Dendritic cell treated with granulocyte-macrophage colony-stimulating factor and Interleukin-4, amounts not matched to agents 40 ng/mL and 50 ng/mL, for 4 days (primary cell): Measurements from ENCODE around the gene RYR2.

Experiments used
- H3K27ac Mint-ChIP-seq: one replicate; pipeline ENCODE4 v1.8.0; 2022; ENCODE audit warnings: mild to moderate bottlenecking, mixed read lengths
- H3K27me3 Mint-ChIP-seq: one replicate; pipeline ENCODE4 v1.8.0; 2022; ENCODE audit warnings: mild to moderate bottlenecking, mixed read lengths
- H3K36me3 Mint-ChIP-seq: one replicate; pipeline ENCODE4 v1.8.0; 2022; ENCODE audit warnings: low read depth, mixed read lengths
- H3K4me1 Mint-ChIP-seq: one replicate; pipeline ENCODE4 v1.8.0; 2022; ENCODE audit warnings: low read depth, mixed read lengths
- H3K4me3 Mint-ChIP-seq: one replicate; pipeline ENCODE4 v1.8.0; 2022; ENCODE audit warnings: mild to moderate bottlenecking, moderate library complexity, mixed read lengths
- H3K9me3 Mint-ChIP-seq: one replicate; pipeline ENCODE4 v1.8.0; 2022; ENCODE audit warnings: mixed read lengths
- intact Hi-C: fragments of 100-400 bp; cut with micrococcal nuclease; formaldehyde crosslinking; loops from one replicate; pipeline ENCODE4 v1.15.0; 2022

RYR2 gene

DNA sequence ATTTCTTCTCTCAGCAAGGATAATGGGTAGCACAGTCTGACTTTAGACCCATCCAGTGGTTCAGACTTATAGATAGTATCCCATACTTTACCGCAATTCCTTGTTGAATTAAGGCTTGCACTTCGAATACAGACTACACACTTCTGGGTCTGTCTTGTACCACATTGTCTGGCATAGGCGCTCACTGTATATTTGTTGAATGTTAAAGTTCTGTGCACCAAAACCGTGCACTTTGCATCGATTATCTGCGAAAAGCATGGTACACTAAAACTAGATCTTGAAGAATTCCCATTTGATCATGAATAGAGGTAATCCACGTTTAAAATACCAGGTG is 556 bp upstream of the RYR2 start:
- intact Hi-C loops = no loop called here
- no peaks in the 10 kb centered on the region for H3K9me3 Mint-ChIP-seq
- H3K4me3 Mint-ChIP-seq = no peak overlapping the region
- H3K36me3 Mint-ChIP-seq = no peaks in the 10 kb centered on the region
- peaks cover 46% of the 10 kb centered on the region for H3K27me3 Mint-ChIP-seq
- no peaks in the 10 kb centered on the region for H3K4me1 Mint-ChIP-seq
- H3K27ac Mint-ChIP-seq = no peak overlapping the region

DNA sequence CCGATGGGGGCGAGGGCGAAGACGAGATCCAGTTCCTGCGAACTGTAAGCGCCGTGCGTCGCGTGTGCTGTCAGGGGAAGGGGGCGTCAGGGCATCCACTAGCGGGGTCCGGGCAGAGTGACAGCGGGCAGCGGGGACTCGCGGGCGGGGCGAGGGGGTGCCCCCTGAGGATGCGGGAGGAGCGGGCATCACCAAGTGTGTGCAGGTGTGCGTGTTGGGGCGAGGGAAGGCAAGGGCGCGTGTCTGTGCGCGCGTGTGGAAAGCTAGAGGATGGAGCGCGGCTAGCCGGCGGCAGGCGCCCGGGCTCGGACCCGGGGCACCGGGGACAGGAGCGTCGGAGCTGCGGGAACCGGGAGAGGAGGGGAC is 525 bp downstream of the RYR2 start:
- Mint-ChIP-seq H3K36me3 (no peaks in the 10 kb centered on the region), H3K9me3 (no peaks in the 10 kb centered on the region), H3K27ac (no peak overlapping the region), H3K27me3 (peaks cover 46% of the 10 kb centered on the region), H3K4me3 (no peak overlapping the region), H3K4me1 (no peaks in the 10 kb centered on the region)
- intact Hi-C loops = no loop called here

DNA sequence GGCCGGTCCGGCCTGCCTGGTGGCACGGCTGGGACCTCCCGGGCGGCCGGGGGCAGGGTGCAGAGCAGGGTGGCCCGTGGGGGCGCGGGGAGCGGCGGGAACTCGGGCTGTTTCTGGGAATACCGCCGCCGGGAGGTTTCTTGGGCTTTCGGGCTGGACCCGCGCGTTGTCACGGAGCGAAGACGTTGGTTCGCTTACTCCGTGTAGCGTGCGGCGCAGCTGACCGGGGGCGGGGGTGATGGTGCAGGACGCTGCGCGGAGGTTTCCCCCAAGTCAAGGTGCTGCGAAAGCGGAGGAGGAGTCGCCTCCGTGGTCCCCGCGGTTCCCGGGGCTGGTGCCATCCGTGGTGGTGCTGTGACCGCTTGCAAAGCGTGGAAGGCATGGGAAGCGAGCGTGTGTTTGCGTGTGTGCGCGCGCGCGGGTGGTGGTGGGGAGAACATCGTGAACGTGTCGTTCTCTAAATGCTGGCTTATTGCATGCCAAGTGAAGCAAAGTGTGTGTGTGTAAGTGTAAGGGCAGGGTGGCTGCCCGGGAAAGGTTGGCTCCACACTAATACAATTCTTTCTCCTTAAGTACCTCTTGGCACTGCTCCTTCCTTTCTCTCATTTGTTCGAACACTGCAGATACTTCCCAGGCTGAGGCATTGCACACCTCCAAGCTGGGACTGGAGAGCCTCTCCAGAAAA is 1.1 kb downstream of the RYR2 start:
- Mint-ChIP-seq H3K9me3 (no peaks in the 10 kb centered on the region), H3K27me3 (peaks cover 46% of the 10 kb centered on the region), H3K27ac (no peak overlapping the region), H3K4me1 (no peaks in the 10 kb centered on the region), H3K4me3 (no peak overlapping the region), H3K36me3 (no peaks in the 10 kb centered on the region)
- intact Hi-C loops = no loop called here

DNA sequence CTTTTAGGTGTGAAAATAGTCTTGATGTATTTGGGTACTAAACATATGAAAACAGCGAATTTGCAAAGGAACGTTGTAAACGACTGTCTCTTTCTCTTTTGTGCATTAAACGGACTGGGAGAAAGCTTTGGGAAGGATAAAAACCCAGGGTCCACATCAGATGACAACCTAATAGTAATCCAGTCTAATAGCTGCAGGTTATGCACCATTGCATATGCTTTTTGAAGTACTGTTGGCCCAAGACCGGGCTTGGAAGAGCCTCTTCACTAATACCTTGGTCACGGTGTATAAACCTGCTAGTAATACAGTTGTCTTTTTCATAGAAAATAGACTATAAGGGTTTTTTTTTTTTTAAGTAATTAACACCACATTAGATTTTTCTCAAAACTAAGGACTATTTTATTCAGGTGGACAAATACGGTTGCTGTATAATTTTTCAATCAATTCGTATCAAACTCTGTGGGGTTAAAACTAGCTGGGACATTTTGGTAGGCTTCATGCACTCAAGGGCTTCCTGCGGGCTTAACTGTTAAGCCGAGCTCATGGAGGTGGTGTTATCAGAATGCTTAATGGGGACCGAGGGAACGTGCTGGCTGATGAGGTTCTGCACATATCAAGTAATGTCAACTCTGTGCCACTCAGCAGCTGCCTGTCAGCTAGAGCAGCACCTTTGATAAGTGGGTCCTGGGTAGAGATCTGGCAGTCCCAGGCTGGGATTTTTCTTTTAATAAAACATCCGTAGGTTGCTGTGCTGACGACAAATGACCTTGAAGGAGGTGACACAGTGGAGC is 2.1 kb downstream of the RYR2 start:
- Mint-ChIP-seq H3K36me3 (no peaks in the 10 kb centered on the region), H3K27me3 (peaks cover 43% of the 10 kb centered on the region), H3K4me3 (no peak overlapping the region), H3K27ac (no peak overlapping the region), H3K4me1 (no peaks in the 10 kb centered on the region), H3K9me3 (no peaks in the 10 kb centered on the region)
- intact Hi-C loops = no loop called here

DNA sequence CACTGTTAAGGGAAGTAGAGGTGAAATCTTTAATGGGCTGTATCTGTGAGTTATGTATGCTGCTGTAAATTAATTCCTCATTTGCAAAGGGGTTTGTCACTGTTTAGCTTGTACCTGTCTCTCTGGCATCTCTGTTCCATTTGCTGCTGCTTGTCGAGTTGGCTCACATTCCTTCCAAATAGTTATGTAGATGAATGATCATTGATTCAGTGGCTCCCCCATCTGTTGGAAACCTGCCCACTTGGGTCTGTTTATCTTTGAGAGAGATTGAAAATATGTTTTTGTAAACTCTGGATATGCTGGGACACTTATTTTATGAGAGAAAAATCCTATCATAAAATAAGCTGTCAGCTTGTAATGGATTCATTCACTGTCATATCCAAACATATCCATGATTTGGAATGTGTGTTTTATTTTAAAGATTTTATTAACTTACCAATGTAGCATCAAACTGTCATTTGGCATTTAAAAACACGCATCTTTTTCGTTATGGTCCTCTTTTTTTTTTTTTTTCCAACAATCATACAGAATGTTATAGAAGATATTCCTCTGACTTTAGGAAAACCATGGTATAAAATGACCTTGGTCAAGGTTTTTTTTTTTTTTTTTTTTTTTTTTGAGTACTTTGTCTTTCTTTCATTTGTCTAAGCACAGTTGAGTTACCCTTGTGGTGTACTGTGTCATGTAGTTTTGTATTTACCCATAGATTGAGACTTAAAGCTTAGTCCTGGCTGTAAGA is 3.5 kb downstream of the RYR2 start:
- Mint-ChIP-seq H3K27ac (no peak overlapping the region), H3K4me1 (no peaks in the 10 kb centered on the region), H3K27me3 (peaks cover 42% of the 10 kb centered on the region), H3K9me3 (no peaks in the 10 kb centered on the region), H3K4me3 (no peak overlapping the region), H3K36me3 (no peaks in the 10 kb centered on the region)
- intact Hi-C loops = no loop called here

DNA sequence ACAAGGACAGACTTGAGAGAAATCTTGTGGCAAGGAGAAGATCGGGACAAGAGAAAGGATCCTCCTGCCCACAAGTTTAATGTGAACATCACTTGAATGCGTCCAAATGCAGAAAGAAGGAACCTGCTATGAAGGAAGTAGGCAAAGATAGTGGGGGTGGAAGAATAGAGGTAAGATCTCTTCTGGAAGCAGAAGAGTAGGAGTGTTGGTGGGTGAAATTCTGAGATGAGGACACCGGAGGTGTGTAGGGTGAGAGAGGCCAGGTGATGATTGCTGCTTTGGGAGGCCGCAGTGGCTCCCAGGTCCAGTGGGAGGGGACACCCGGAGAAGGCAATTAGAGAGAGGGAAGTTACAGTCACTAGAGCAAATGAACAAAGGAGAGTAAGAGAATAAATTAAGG is 6.8 kb downstream of the RYR2 start:
- Mint-ChIP-seq H3K4me3 (no peak overlapping the region), H3K4me1 (no peaks in the 10 kb centered on the region), H3K27ac (no peak overlapping the region), H3K27me3 (peaks cover 15% of the 10 kb centered on the region), H3K36me3 (no peaks in the 10 kb centered on the region), H3K9me3 (no peaks in the 10 kb centered on the region)
- intact Hi-C loops = no loop called here

DNA sequence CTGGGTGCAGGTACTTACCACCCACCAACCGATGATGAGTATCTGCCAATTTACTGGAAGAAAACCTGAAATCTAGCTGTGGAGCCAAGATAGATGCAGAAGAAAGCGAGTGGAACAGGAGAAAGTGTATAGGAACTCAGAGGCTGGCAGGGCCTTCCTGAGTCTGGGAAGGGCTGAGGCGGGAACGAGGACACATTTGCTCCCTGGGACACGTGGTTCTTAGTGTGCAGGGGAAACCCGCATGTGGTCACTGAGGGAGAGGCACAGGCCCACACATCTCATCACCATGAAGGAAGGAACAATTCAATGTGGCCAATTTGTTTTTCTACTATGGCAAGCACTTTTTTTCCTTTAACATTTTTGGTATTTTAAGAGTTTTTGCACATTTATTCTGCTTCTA is 8.2 kb downstream of the RYR2 start:
- intact Hi-C loops = no loop called here
- Mint-ChIP-seq H3K9me3 (no peaks in the 10 kb centered on the region), H3K4me1 (no peaks in the 10 kb centered on the region), H3K27ac (no peak overlapping the region), H3K27me3 (peaks cover 4% of the 10 kb centered on the region), H3K36me3 (no peaks in the 10 kb centered on the region), H3K4me3 (no peak overlapping the region)

DNA sequence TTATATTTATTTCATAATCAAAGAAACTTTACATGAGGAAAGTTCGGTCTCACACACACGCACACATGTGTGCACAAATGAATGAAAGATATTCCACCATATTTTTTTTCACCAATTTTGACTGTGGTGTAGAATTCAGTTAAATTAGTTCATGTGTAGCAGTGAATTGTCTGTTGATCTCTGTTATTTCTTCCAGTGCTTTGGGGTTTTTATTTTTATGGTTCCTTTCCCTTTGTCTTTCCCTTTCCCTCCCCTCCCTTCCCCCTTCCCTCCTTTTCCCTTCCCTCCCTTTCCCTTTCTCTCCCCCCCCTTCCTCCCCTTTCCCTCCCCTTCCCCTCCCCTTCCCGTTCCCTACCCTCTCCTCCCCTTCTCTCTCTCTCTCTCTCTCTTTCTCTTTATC is 8.9 kb downstream of the RYR2 start:
- Mint-ChIP-seq H3K4me3 (no peak overlapping the region), H3K9me3 (no peaks in the 10 kb centered on the region), H3K27me3 (no peaks in the 10 kb centered on the region), H3K4me1 (no peaks in the 10 kb centered on the region), H3K36me3 (no peaks in the 10 kb centered on the region), H3K27ac (no peak overlapping the region)
- intact Hi-C loops = no loop called here

DNA sequence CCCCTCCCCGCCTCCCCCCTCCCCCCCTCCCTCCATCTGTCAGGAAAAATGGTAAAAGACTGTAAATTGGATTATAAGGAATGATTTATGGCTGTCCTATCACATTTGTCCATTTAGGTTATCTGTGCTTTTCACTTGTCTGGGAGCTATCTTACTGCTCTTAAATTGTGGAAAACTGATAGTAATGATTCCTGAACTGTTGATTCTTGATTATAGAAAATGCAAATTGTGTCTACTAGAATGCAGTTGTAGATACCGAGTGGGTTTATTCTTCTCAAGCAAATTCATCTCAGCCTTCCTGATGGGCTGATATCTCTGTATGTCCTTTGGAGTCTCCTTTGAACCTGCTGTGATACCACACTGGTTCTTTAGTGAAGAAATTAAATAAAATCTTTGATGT is 12.3 kb downstream of the RYR2 start:
- Mint-ChIP-seq H3K27me3 (no peaks in the 10 kb centered on the region), H3K27ac (no peak overlapping the region), H3K36me3 (no peaks in the 10 kb centered on the region), H3K4me3 (no peak overlapping the region), H3K4me1 (no peaks in the 10 kb centered on the region), H3K9me3 (no peaks in the 10 kb centered on the region)
- intact Hi-C loops = no loop called here

DNA sequence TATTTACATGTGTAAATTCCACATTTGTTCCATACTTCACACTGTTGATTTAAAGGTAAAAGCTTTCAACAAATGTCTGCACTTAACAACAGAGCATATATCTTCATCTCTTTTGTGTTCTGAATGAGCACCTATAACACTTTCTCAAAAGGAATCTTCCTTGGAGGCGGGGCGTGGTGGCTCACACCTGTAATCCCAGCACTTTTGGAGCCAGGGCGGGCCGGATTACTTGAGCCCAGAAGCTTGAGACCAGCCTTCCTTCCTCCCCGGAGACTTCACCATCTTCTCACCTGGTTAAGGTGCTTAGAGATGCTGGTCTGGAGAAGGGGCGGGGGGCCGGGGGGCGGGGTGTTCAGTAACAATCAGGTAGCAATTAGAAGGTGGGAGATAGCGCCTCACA is 16.5 kb downstream of the RYR2 start:
- Mint-ChIP-seq H3K27ac (no peak overlapping the region), H3K9me3 (no peaks in the 10 kb centered on the region), H3K36me3 (no peaks in the 10 kb centered on the region), H3K27me3 (no peaks in the 10 kb centered on the region), H3K4me1 (no peaks in the 10 kb centered on the region), H3K4me3 (no peak overlapping the region)
- intact Hi-C loops = no loop called here

DNA sequence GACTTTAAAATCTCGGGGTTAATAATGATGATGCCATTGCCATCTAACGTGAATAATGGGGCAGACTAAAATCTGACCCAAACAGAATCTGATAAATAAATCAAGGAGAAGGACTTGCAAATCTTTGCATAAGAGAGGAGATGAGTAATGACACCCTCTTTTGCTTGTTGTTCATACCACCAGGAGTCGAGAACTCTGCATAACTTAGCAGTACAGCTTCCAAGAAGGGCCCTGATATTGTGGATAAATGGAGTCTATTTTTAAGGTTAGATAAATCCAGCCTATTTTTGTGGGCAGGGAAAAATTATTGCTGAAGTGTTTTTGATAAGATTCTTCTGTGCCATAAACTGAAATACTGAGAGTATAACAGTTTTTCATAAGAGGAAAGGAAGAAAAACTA is 17.3 kb downstream of the RYR2 start:
- Mint-ChIP-seq H3K4me3 (no peak overlapping the region), H3K27ac (no peak overlapping the region), H3K27me3 (peaks cover 2% of the 10 kb centered on the region), H3K9me3 (no peaks in the 10 kb centered on the region), H3K4me1 (no peaks in the 10 kb centered on the region), H3K36me3 (no peaks in the 10 kb centered on the region)
- intact Hi-C loops = no loop called here

DNA sequence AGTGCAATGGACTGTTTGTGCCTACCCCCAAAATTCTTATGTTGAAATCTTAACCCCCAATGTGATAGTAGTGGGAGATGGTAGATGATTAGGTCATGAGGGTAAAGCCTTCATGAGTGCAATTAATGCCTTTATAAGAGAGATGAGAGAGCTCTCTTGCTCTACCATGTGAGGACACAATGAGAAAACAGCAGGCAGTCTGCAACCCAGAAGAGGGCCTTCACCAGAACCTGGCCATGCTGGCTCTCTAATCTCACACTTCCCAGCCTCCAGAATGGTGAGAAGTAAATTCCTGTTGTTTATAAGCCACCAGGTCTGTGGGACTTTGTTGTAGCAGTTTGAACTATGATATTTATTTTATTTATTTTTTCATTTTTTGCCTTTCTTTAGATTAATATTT is 21.0 kb downstream of the RYR2 start:
- Mint-ChIP-seq H3K27me3 (peaks cover 2% of the 10 kb centered on the region), H3K4me3 (no peak overlapping the region), H3K4me1 (no peaks in the 10 kb centered on the region), H3K27ac (no peak overlapping the region), H3K9me3 (peaks cover 8% of the 10 kb centered on the region), H3K36me3 (no peaks in the 10 kb centered on the region)
- intact Hi-C loops = no loop called here

DNA sequence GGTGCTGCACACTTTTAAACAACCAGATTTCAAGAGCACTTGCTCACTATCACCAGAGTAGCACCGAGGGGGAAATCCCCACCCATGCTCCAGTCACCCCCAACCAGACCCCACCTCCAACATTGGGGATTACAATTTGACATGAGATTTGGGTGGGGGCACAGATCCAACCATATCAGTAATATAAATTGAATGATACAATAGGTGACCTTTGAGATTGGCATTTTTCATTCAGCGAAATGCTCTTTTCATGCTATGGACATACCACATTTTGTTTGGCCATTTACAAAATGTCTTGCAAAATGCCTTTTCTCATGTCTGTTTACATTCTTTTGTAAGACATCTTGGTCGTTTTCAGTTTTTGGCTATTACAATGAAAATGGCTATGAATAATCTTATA is 23.9 kb downstream of the RYR2 start:
- intact Hi-C loops = no loop called here
- H3K4me1 Mint-ChIP-seq = no peaks in the 10 kb centered on the region

DNA sequence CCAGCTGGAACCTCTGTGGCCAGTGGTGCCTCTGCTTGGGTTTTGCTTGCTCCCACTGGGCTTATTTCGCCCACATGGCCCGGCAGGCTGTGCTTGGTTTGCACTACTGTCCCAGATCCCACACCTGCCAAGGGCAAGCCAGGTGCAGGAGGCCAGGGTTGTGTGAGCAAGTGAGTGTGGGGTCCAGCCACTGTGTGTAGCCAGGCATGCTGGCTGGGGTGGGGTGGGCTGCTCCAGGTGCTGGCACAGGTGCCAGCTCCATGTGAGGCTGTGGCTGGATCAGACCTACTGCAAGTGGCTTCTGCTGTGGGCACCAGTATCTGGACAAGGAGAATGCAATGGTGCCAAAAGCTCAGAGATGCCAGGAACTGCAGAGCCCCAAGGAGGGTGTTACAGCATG is 28.5 kb downstream of the RYR2 start:
- Mint-ChIP-seq H3K4me3 (no peak overlapping the region), H3K27ac (no peak overlapping the region), H3K36me3 (no peaks in the 10 kb centered on the region), H3K9me3 (peaks cover 28% of the 10 kb centered on the region), H3K27me3 (no peaks in the 10 kb centered on the region), H3K4me1 (no peaks in the 10 kb centered on the region)
- intact Hi-C loops = no loop called here

More for the DNA sequence above, 23.9 kb downstream of the RYR2 start:
- no peaks in the 10 kb centered on the region for H3K36me3 Mint-ChIP-seq
- H3K4me3 Mint-ChIP-seq = no peak overlapping the region
- H3K27me3 Mint-ChIP-seq = peaks cover 2% of the 10 kb centered on the region
- no peak overlapping the region for H3K27ac Mint-ChIP-seq
- peaks cover 8% of the 10 kb centered on the region for H3K9me3 Mint-ChIP-seq
